Keratinocyte (primary cell): ENCODE data around the gene CCDC97. TPM values are rescaled to one million over a fixed set of nuclear protein-coding genes. Genes with fewer than 3 reads are reported as not detected.
"Not testable (repeated sequence)": the region's sequence is repeated elsewhere in the genome, so short reads cannot be mapped to it uniquely, and the experiment has no call there.

Source experiments
- DNase-seq: peaks from one replicate; pipeline ENCODE4 v3.0.0-alpha.2; 2011; ENCODE audit warnings: low read depth, missing footprints, low spot score
- FAIRE-seq: peaks from 2 replicates; lab custom pipeline; 2011; peaks lifted over from hg19 to GRCh38; lab: Jason Lieb, UNC
- H2AFZ ChIP-seq: 2 replicates; pipeline ENCODE4 v1.6.0; 2012; ENCODE audit warnings: low read length, control low read depth, inconsistent platforms; ENCODE audit not compliant: control insufficient read depth
- H3K27ac ChIP-seq: 2 replicates; pipeline ENCODE4 v1.5.1; 2011; ENCODE audit warnings: low read length; ENCODE audit not compliant: control insufficient read depth, insufficient read depth
- H3K27me3 ChIP-seq: 3 replicates; pipeline ENCODE4 v1.6.0; 2011; ENCODE audit warnings: low read length; ENCODE audit not compliant: control insufficient read depth, insufficient read depth; ENCODE audit errors: extremely low read depth
- H3K36me3 ChIP-seq, 2 experiments: 2 replicates in 1 of 2; 3 replicates in 1 of 2; pipeline ENCODE4 v1.5.1; 2011; ENCODE audit warnings: low read length in 2 of 2, mild to moderate bottlenecking in 1 of 2; ENCODE audit not compliant: control insufficient read depth in 2 of 2, insufficient read depth in 2 of 2; ENCODE audit errors: extremely low read depth in 1 of 2
- H3K4me1 ChIP-seq: 3 replicates; pipeline ENCODE4 v1.5.1; 2011; ENCODE audit warnings: low read length; ENCODE audit not compliant: control insufficient read depth, insufficient read depth; ENCODE audit errors: extremely low read depth
- H3K4me2 ChIP-seq: 3 replicates; pipeline ENCODE4 v1.6.0; 2011; ENCODE audit warnings: low read depth, low read length; ENCODE audit not compliant: control insufficient read depth, insufficient read depth; ENCODE audit errors: extremely low read depth
- H3K4me3 ChIP-seq, 3 experiments: fragments of 200-600 bp in 1 of 3; sonication (generic) in 1 of 3; 2 replicates in 2 of 3; 3 replicates in 1 of 3; pipeline ENCODE4 v1.5.1; 2011 to 2016; ENCODE audit warnings: low read length in 3 of 3, mild to moderate bottlenecking in 3 of 3, control low read depth in 2 of 3, inconsistent platforms in 1 of 3, low read depth in 1 of 3, mixed read lengths in 1 of 3, mixed run types in 1 of 3, moderate library complexity in 1 of 3; ENCODE audit not compliant: control insufficient read depth in 2 of 3, insufficient read depth in 2 of 3; ENCODE audit errors: extremely low read depth in 1 of 3
- H3K79me2 ChIP-seq: 2 replicates; pipeline ENCODE4 v1.6.0; 2012; ENCODE audit warnings: low read length; ENCODE audit not compliant: control insufficient read depth, insufficient read depth
- H3K9ac ChIP-seq: 3 replicates; pipeline ENCODE4 v1.6.0; 2011; ENCODE audit warnings: low read length; ENCODE audit not compliant: control insufficient read depth, insufficient read depth; ENCODE audit errors: extremely low read depth
- H3K9me1 ChIP-seq: 3 replicates; pipeline ENCODE4 v1.6.0; 2011; ENCODE audit warnings: low read length; ENCODE audit not compliant: control insufficient read depth, insufficient read depth; ENCODE audit errors: extremely low read depth
- H3K9me3 ChIP-seq: 2 replicates; pipeline ENCODE4 v1.5.1; 2012; ENCODE audit warnings: low read depth, low read length; ENCODE audit not compliant: control insufficient read depth
- H4K20me1 ChIP-seq: 3 replicates; pipeline ENCODE4 v1.6.0; 2011; ENCODE audit warnings: low read length; ENCODE audit not compliant: control insufficient read depth, insufficient read depth; ENCODE audit errors: extremely low read depth
- CTCF ChIP-seq, 3 experiments: IDR thresholded peaks in 1 of 3; conservative IDR thresholded peaks in 1 of 3; optimal IDR thresholded peaks in 1 of 3; 2 replicates in 2 of 3; 3 replicates in 1 of 3; pipeline versions ENCODE3 to v1.5.1; 2011; ENCODE audit warnings: low read length in 3 of 3, mild to moderate bottlenecking in 3 of 3, moderate library complexity in 2 of 3, control low read depth in 1 of 3, inconsistent platforms in 1 of 3; ENCODE audit not compliant: insufficient read depth in 2 of 3; ENCODE audit errors: extremely low read depth in 1 of 3
- EZH2 ChIP-seq: IDR thresholded peaks from one replicate; pipeline ENCODE4 v1.6.1; 2012; ENCODE audit warnings: inconsistent platforms, mild to moderate bottlenecking, low read length, moderate library complexity
- dilution Hi-C: fragments of 300-500 bp; cut with MboI; formaldehyde crosslinking; loops from one replicate; pipeline ENCODE4 v1.7.0; 2020; ENCODE audit warnings: low sequenced_read_pairs; ENCODE audit not compliant: extremely low pct_ligation_motif_present
- polyA plus RNA-seq, 5 experiments: library from polyadenylated mRNA; depleted of rRNA in 3 of 5; stranded (reverse) in 3 of 5; stranded (forward) in 1 of 5; unstranded in 1 of 5; fragments of >200 nt; gene quantifications; 1 replicate in 1 of 5; 2 replicates in 3 of 5; 3 replicates in 1 of 5; pipeline versions ENCODE4 v1.2.1 to v1.2.3, GENCODE V29; 2011 to 2012; ENCODE audit warnings: missing spikeins in 2 of 5, low read depth in 1 of 5, low replicate concordance in 1 of 5

CCDC97 gene
- polyA plus RNA-seq, 1 donor (not counting 4 experiments of a cell fraction or from before 2014, with no cell fraction given): 6.8 TPM

GRCh38 chr19:41344162-41344561, 34.2 kb downstream of the CCDC97 start:
- Histone ChIP-seq H2AFZ (no peak overlapping the region), H3K27me3 (no peaks in the 10 kb centered on the region), H3K36me3 (peaks cover 26 to 33% of the 10 kb centered on the region in 2 experiments), H3K27ac (no peak overlapping the region), H3K9me3 (no peaks in the 10 kb centered on the region), H3K9ac (no peak overlapping the region), H3K79me2 (peaks cover 4% of the 10 kb centered on the region), H3K4me2 (no peak overlapping the region), H4K20me1 (no peaks in the 10 kb centered on the region), H3K4me3 (no peak overlapping the region), H3K9me1 (peaks cover 4% of the 10 kb centered on the region), H3K4me1 (no peaks in the 10 kb centered on the region)
- dilution Hi-C loops: no loop called here
- TF ChIP-seq EZH2 (no peak), CTCF (optimal IDR thresholded peaks at IDR 0.05 in 1 of 3, IDR thresholded peaks at IDR 0.05 in 1 of 3, conservative IDR thresholded peaks at IDR 0.05 in 1 of 3; ENCODE audit: extremely low read depth in 1 of 3, insufficient read depth in 2 of 3, low read length in 3 of 3) (no peak)
- FAIRE-seq (no peak), DNase-seq (no peak)

GRCh38 chr19:41346916-41347315, 36.9 kb downstream of the CCDC97 start:
- H3K9me3 ChIP-seq, H2AFZ ChIP-seq, H3K4me1 ChIP-seq, H3K9me1 ChIP-seq, FAIRE-seq, H3K4me3 ChIP-seq, H3K27me3 ChIP-seq, H4K20me1 ChIP-seq, H3K27ac ChIP-seq, DNase-seq, H3K4me2 ChIP-seq, dilution Hi-C loops, H3K9ac ChIP-seq: not testable (repeated sequence)
- Histone ChIP-seq H3K36me3 (peaks cover 23 to 25% of the 10 kb centered on the region in 2 experiments), H3K79me2 (peaks cover 25% of the 10 kb centered on the region)

GRCh38 chr19:41350735-41351338, 40.9 kb downstream of the CCDC97 start:
- H3K4me2 ChIP-seq: peak overlapping the region; percentile 99
- peaks cover 7% of the 10 kb centered on the region for H3K4me1 ChIP-seq
- H3K9me3 ChIP-seq: no peaks in the 10 kb centered on the region
- H3K4me3 ChIP-seq: peak overlapping the region; percentile 68 to 87 (median 86)
- H3K9me1 ChIP-seq: peaks cover 5% of the 10 kb centered on the region
- peak overlapping the region; percentile 50 for H2AFZ ChIP-seq
- FAIRE-seq (peak; percentile 74), DNase-seq (no peak)
- H3K36me3 ChIP-seq: peaks cover 4 to 22% of the 10 kb centered on the region in 2 experiments
- peaks cover 37% of the 10 kb centered on the region for H3K79me2 ChIP-seq
- TF ChIP-seq EZH2 (no peak), CTCF (optimal IDR thresholded peaks at IDR 0.05 in 1 of 3, IDR thresholded peaks at IDR 0.05 in 1 of 3, conservative IDR thresholded peaks at IDR 0.05 in 1 of 3; ENCODE audit: extremely low read depth in 1 of 3, insufficient read depth in 2 of 3, low read length in 3 of 3) (no peak)
- dilution Hi-C loops: no loop called here
- H3K27me3 ChIP-seq: no peaks in the 10 kb centered on the region
- peaks cover 3% of the 10 kb centered on the region for H4K20me1 ChIP-seq
- peak overlapping the region; percentile 69 for H3K27ac ChIP-seq
- H3K9ac ChIP-seq: peak overlapping the region; percentile 77
